ENCODE results near the gene ARIH1.

GRCh38 chr15:72592097-72592496 is 118.0 kb downstream of the ARIH1 start:
- TF ChIP-seq EZH2 (IDR thresholded peaks at IDR 0.05; ENCODE audit: low read depth, unreplicated experiment) (no peak), NANOG (IDR thresholded peaks at IDR 0.05; ENCODE audit: borderline replicate concordance) (no peak), POLR2AphosphoS5 (IDR thresholded peaks at IDR 0.05; ENCODE audit: low read depth) (no peak), EZH2phosphoT487 (IDR thresholded peaks at IDR 0.05; ENCODE audit: unreplicated experiment) (no peak), CREB1 (CRISPR knock-in tag; IDR thresholded peaks at IDR 0.05; ENCODE audit: low read depth) (no peak), ZNF331 (CRISPR knock-in tag; IDR thresholded peaks at IDR 0.05; ENCODE audit: low read depth) (no peak), REST (IDR thresholded peaks at IDR 0.05; ENCODE audit: unreplicated experiment) (no peak)
- TF ChIP-seq, protein P1, sequence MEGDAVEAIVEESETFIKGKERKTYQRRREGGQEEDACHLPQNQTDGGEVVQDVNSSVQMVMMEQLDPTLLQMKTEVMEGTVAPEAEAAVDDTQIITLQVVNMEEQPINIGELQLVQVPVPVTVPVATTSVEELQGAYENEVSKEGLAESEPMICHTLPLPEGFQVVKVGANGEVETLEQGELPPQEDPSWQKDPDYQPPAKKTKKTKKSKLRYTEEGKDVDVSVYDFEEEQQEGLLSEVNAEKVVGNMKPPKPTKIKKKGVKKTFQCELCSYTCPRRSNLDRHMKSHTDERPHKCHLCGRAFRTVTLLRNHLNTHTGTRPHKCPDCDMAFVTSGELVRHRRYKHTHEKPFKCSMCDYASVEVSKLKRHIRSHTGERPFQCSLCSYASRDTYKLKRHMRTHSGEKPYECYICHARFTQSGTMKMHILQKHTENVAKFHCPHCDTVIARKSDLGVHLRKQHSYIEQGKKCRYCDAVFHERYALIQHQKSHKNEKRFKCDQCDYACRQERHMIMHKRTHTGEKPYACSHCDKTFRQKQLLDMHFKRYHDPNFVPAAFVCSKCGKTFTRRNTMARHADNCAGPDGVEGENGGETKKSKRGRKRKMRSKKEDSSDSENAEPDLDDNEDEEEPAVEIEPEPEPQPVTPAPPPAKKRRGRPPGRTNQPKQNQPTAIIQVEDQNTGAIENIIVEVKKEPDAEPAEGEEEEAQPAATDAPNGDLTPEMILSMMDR (conservative IDR thresholded peaks at IDR 0.05; ENCODE audit: low read depth in 2 of 2): no peak
